ENCODE data around the gene MCM10. TPM values are rescaled to one million over a fixed set of nuclear protein-coding genes. Genes with fewer than 3 reads are reported as not detected.
"Not testable (repeated sequence)": the region's sequence is repeated elsewhere in the genome, so short reads cannot be mapped to it uniquely, and the experiment has no call there.

MCM10 gene
- total RNA-seq, 4 donors from 2014 or later, result 2.3 to 9.2 (median 4.0) TPM

- Histone ChIP-seq H3K27me3 (peaks cover 0 to 28% (median 0%) of the 10 kb centered on the region in 4 donors), H3K27ac (no peak overlapping the region), H3K4me3 (no peak overlapping the region), H3K9me3 (no peaks in the 10 kb centered on the region), H3K4me1 (no peaks in the 10 kb centered on the region), H3K36me3 (no peaks in the 10 kb centered on the region)
- DNase-seq, result no peak
- 71 to 80% methylated on average over 1 to 5 of the region's 6 CpGs for WGBS, 2 donors
- no peak for TF ChIP-seq POLR2A (IDR thresholded peaks at IDR 0.05)
- no peak for TF ChIP-seq CTCF (IDR thresholded peaks at IDR 0.05)
- intact Hi-C loops (cut with DNase I), result no loop called here
Measured at GRCh38 chr10:13231808-13232207, 70.5 kb downstream of the MCM10 start.

- Histone ChIP-seq H3K36me3 (no peaks in the 10 kb centered on the region), H3K4me3 (no peak overlapping the region), H3K27ac (no peak overlapping the region), H3K27me3 (peaks cover 0 to 31% (median 0%) of the 10 kb centered on the region in 4 donors), H3K9me3 (no peaks in the 10 kb centered on the region), H3K4me1 (no peaks in the 10 kb centered on the region)
- TF ChIP-seq CTCF (IDR thresholded peaks at IDR 0.05) (no peak), POLR2A (IDR thresholded peaks at IDR 0.05) (no peak)
- intact Hi-C loops (cut with DNase I), result no loop called here
- 45 to 64% methylated on average over 4 to 5 of the region's 14 CpGs for WGBS, 2 donors
- DNase-seq, result no peak
Measured at GRCh38 chr10:13233358-13233757, 72.0 kb downstream of the MCM10 start.

- Histone ChIP-seq H3K36me3 (no peaks in the 10 kb centered on the region), H3K9me3 (no peaks in the 10 kb centered on the region), H3K4me3 (no peak within 1 kb of the TSS), H3K4me1 (no peaks in the 10 kb centered on the region), H3K27ac (no peak within 1 kb of the TSS), H3K27me3 (peaks cover 0 to 31% (median 0%) of the 10 kb centered on the region in 4 donors)
- intact Hi-C loops (cut with DNase I), result no loop called here
- no peak for DNase-seq
- TF ChIP-seq POLR2A (IDR thresholded peaks at IDR 0.05) (no peak), CTCF (IDR thresholded peaks at IDR 0.05) (no peak)
- WGBS, 2 donors, result 37 to 53% methylated on average over 2 to 3 of the region's 10 CpGs
Measured at GRCh38 chr10:13234172-13234571, 72.8 kb downstream of the MCM10 start, which contains the start of gene UCMA. UCMA (minus strand) TSS chr10:13234374; CDS start chr10:13234258, 116 bp downstream.

GRCh38 chr10:13234736-13235135 lies 73.4 kb downstream of the MCM10 start:
- DNase-seq; intact Hi-C loops (cut with DNase I); H3K4me1 ChIP-seq; H3K4me3 ChIP-seq; H3K27ac ChIP-seq; H3K36me3 ChIP-seq; H3K9me3 ChIP-seq: not testable (repeated sequence)
- 73 to 84% methylated on average over 7 to 11 of the region's 13 CpGs for WGBS, 2 donors
- H3K27me3 ChIP-seq, result peaks cover 0 to 31% (median 0%) of the 10 kb centered on the region in 4 donors

GRCh38 chr10:13236638-13237037 lies 75.3 kb downstream of the MCM10 start:
- H3K27me3 ChIP-seq, result peaks cover 0 to 31% (median 0%) of the 10 kb centered on the region in 4 donors
- WGBS, 2 donors, result 64 to 65% methylated on average over 8 of the region's 8 CpGs
- no peak overlapping the region for H3K4me3 ChIP-seq
- DNase-seq, result no peak
- H3K36me3 ChIP-seq, result no peaks in the 10 kb centered on the region
- H3K27ac ChIP-seq, result no peak overlapping the region
- intact Hi-C loops (cut with DNase I), result no loop called here
- no peak for TF ChIP-seq CTCF (IDR thresholded peaks at IDR 0.05)
- no peak for TF ChIP-seq POLR2A (IDR thresholded peaks at IDR 0.05)
- no peaks in the 10 kb centered on the region for H3K4me1 ChIP-seq
- H3K9me3 ChIP-seq, result no peaks in the 10 kb centered on the region
